HepG2 (cell line): ENCODE measurements around the gene ZBTB2. TPM values are rescaled to one million over a fixed set of nuclear protein-coding genes. Genes with fewer than 3 reads are reported as not detected.
A peak's percentile ranks its signal among the peaks of the same experiment; 100 is the strongest.

Experiments used
- E2F5 ChIP-seq: sonication (generic); formaldehyde crosslinking; conservative IDR thresholded peaks from 2 replicates; pipeline ENCODE4 v1.4.0; 2020; ENCODE audit warnings: missing genetic modification reagents
- EZH2 ChIP-seq: conservative IDR thresholded peaks from 2 replicates; pipeline ENCODE4 v1.6.1; 2012; ENCODE audit warnings: mild to moderate bottlenecking, low read depth, low read length, moderate library complexity
- GTF3A ChIP-seq: sonication (generic); formaldehyde crosslinking; conservative IDR thresholded peaks from 2 replicates; pipeline ENCODE4 v1.4.0; 2020; ENCODE audit warnings: mild to moderate bottlenecking, missing genetic modification reagents
- JDP2 ChIP-seq: sonication (generic); formaldehyde crosslinking; IDR thresholded peaks from 2 replicates; pipeline ENCODE4 v1.8.1; 2022; ENCODE audit warnings: missing genetic modification reagents, borderline replicate concordance
- KMT2B ChIP-seq: IDR thresholded peaks from 2 replicates; pipeline ENCODE4 v1.6.1; 2016; ENCODE audit warnings: missing genetic modification reagents, missing compliant biosample characterization
- MXD1 ChIP-seq: sonication (generic); formaldehyde crosslinking; IDR thresholded peaks from 2 replicates; pipeline ENCODE4 v1.4.0; 2020; ENCODE audit warnings: mild to moderate bottlenecking, missing genetic modification reagents
- PHF20 ChIP-seq: sonication (generic); formaldehyde crosslinking; IDR thresholded peaks from 2 replicates; pipeline ENCODE4 v1.5.0; 2020; ENCODE audit warnings: mild to moderate bottlenecking, missing genetic modification reagents
- PITX1 ChIP-seq: sonication (generic); formaldehyde crosslinking; IDR thresholded peaks from 2 replicates; pipeline ENCODE4 v1.5.1; 2020; ENCODE audit warnings: mild to moderate bottlenecking, missing genetic modification reagents
- POLR2A ChIP-seq, 2 experiments: IDR thresholded peaks; 2 replicates each; pipeline ENCODE4 v1.6.1; 2011; ENCODE audit warnings: low read depth in 2 of 2, low read length in 2 of 2, mild to moderate bottlenecking in 1 of 2, moderate library complexity in 1 of 2; ENCODE audit not compliant: insufficient read depth in 1 of 2
- SIX4 ChIP-seq: sonication (generic); formaldehyde crosslinking; IDR thresholded peaks from 2 replicates; pipeline ENCODE4 v1.4.0; 2020; ENCODE audit warnings: missing genetic modification reagents
- SMARCC2 ChIP-seq: fragments of 450-650 bp; IDR thresholded peaks from 2 replicates; pipeline ENCODE4 v1.6.1; 2017; ENCODE audit warnings: antibody characterized with exemption, mild to moderate bottlenecking
- STAT5B ChIP-seq: sonication (generic); formaldehyde crosslinking; IDR thresholded peaks from 2 replicates; pipeline ENCODE4 v1.4.0; 2020; ENCODE audit warnings: missing genetic modification reagents
- ZFP62 ChIP-seq: sonication (generic); formaldehyde crosslinking; IDR thresholded peaks from 2 replicates; pipeline ENCODE4 v1.4.0; 2020; ENCODE audit warnings: missing genetic modification reagents
- ZNF256 ChIP-seq: sonication (generic); formaldehyde crosslinking; conservative IDR thresholded peaks from 2 replicates; pipeline ENCODE4 v1.4.0; 2020; ENCODE audit warnings: missing genetic modification reagents
- ZNF468 ChIP-seq: sonication (generic); formaldehyde crosslinking; IDR thresholded peaks from 2 replicates; pipeline ENCODE4 v1.8.0; 2022; ENCODE audit warnings: mild to moderate bottlenecking, moderate library complexity, missing genetic modification reagents
- ZNF484 ChIP-seq: sonication (generic); formaldehyde crosslinking; IDR thresholded peaks from 2 replicates; pipeline ENCODE4 v1.5.1; 2020; ENCODE audit warnings: mild to moderate bottlenecking, low read depth, missing genetic modification reagents, borderline replicate concordance
- ZNF569 ChIP-seq: sonication (generic); formaldehyde crosslinking; IDR thresholded peaks from 2 replicates; pipeline ENCODE4 v1.5.0; 2020; ENCODE audit warnings: mild to moderate bottlenecking, missing genetic modification reagents, moderate library complexity, borderline replicate concordance
- ZNF720 ChIP-seq: sonication (generic); formaldehyde crosslinking; IDR thresholded peaks from 2 replicates; pipeline ENCODE4 v1.4.0; 2020; ENCODE audit warnings: missing genetic modification reagents
- ZSCAN12 ChIP-seq: sonication (generic); formaldehyde crosslinking; IDR thresholded peaks from 2 replicates; pipeline ENCODE4 v1.9.0; 2021; ENCODE audit warnings: mild to moderate bottlenecking, missing genetic modification reagents
- polyA plus RNA-seq, 8 experiments: library from polyadenylated mRNA; depleted of rRNA in 3 of 8; stranded (reverse) in 7 of 8; unstranded in 1 of 8; fragments of >200 nt; fragmentation: Illumina TruSeq in 4 of 8; extraction: Trizol in 4 of 8; gene quantifications; 2 replicates each; pipeline versions ENCODE4 v1.2.1 to v1.2.3, GENCODE V29; 2011 to 2016; ENCODE audit warnings: low read depth in 4 of 8, missing spikeins in 1 of 8, mixed read lengths in 1 of 8; ENCODE audit not compliant: insufficient read depth in 1 of 8
- total RNA-seq, 5 experiments: library from RNA; depleted of rRNA; stranded (reverse); fragments of >200 nt; fragmentation: Illumina TruSeq; extraction: Trizol; gene quantifications; 2 replicates each; pipeline ENCODE4 v1.2.3, GENCODE V29; 2016; ENCODE audit warnings: low read depth in 1 of 5
- TF ChIP-seq, protein P1 (sequence below), 2 experiments: IDR thresholded peaks; 2 replicates each; pipeline ENCODE4 v1.6.1; 2011 to 2012; ENCODE audit warnings: low read length in 2 of 2, borderline replicate concordance in 1 of 2, low read depth in 1 of 2, mild to moderate bottlenecking in 1 of 2, moderate library complexity in 1 of 2
- TF ChIP-seq, protein P2 (sequence below): sonication (generic); formaldehyde crosslinking; IDR thresholded peaks from 2 replicates; pipeline ENCODE4 v1.5.0; 2020; ENCODE audit warnings: mild to moderate bottlenecking, missing genetic modification reagents, borderline replicate concordance

ZBTB2 gene
- total and polyA plus RNA-seq, 2 of the 13 experiments (the other 11 are each of a cell fraction or from before 2014, with no cell fraction given), result 15.4 to 22.8 TPM

DNA sequence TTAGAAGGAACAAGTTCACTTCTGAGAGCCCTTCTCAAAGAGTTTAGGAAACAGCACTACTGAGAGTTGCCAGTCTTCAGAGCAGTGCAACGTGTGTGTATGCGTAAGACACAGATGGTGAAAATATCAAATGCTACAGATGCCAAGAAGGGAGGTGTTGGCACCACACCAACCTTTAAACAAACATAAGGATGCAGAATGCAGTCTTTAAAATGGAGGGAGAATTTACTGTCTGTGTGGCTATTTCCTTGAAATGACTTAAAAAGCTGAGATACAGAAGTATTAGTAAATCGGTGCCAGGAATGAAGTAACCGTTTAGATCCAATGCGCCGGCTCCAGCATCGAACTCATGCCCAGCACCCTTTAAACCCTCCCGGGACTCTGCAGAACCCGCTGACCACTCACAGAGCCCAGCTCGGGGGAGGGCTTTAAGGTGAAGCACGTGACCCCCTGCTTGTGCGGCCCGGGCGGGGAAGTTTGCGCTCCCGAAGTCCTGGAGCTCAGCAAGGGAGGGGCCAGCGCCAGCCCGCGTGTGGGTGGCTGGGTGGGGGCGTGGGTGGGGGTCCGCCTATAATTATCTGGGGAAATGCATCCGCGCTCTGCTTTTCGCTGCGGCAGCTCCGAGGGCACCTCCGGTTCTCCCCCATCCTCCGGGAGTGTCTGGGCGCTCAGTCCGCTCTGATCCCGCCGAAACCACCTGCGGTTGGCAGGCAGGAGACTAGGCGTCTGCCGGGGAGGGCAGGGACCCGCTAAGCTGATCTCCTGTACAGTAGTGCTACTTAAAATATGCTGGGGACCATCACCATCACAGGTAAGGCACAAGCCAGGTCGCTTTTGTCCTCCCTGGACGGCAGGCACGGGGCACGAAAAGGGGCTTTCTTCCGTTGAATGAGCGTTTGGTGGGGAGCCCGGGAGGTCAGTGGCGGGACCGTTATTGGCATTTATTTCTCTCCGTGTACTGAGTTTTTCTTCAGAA, 66.0 kb downstream of the ZBTB2 start (continued):
- TF ChIP-seq ZNF484, result no peak
- peak; percentile 46; the same call in 1 of the 2 replicates for TF ChIP-seq KMT2B
- no peak for TF ChIP-seq GTF3A
- TF ChIP-seq ZFP62 (CRISPR knock-in tag), result no peak
- TF ChIP-seq, protein P1, sequence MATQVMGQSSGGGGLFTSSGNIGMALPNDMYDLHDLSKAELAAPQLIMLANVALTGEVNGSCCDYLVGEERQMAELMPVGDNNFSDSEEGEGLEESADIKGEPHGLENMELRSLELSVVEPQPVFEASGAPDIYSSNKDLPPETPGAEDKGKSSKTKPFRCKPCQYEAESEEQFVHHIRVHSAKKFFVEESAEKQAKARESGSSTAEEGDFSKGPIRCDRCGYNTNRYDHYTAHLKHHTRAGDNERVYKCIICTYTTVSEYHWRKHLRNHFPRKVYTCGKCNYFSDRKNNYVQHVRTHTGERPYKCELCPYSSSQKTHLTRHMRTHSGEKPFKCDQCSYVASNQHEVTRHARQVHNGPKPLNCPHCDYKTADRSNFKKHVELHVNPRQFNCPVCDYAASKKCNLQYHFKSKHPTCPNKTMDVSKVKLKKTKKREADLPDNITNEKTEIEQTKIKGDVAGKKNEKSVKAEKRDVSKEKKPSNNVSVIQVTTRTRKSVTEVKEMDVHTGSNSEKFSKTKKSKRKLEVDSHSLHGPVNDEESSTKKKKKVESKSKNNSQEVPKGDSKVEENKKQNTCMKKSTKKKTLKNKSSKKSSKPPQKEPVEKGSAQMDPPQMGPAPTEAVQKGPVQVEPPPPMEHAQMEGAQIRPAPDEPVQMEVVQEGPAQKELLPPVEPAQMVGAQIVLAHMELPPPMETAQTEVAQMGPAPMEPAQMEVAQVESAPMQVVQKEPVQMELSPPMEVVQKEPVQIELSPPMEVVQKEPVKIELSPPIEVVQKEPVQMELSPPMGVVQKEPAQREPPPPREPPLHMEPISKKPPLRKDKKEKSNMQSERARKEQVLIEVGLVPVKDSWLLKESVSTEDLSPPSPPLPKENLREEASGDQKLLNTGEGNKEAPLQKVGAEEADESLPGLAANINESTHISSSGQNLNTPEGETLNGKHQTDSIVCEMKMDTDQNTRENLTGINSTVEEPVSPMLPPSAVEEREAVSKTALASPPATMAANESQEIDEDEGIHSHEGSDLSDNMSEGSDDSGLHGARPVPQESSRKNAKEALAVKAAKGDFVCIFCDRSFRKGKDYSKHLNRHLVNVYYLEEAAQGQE (IDR thresholded peaks at IDR 0.05; ENCODE audit: borderline replicate concordance in 1 of 2, low read depth in 1 of 2, low read length in 2 of 2), result no peak
- TF ChIP-seq E2F5, result no peak
- TF ChIP-seq ZNF468 (CRISPR knock-in tag), result no peak
- TF ChIP-seq MXD1 (CRISPR knock-in tag), result peak; percentile 66; the same call in 1 of the 2 replicates
- no peak for TF ChIP-seq ZNF256 (CRISPR knock-in tag)
- TF ChIP-seq ZSCAN12 (CRISPR knock-in tag), result no peak
- TF ChIP-seq, protein P2, sequence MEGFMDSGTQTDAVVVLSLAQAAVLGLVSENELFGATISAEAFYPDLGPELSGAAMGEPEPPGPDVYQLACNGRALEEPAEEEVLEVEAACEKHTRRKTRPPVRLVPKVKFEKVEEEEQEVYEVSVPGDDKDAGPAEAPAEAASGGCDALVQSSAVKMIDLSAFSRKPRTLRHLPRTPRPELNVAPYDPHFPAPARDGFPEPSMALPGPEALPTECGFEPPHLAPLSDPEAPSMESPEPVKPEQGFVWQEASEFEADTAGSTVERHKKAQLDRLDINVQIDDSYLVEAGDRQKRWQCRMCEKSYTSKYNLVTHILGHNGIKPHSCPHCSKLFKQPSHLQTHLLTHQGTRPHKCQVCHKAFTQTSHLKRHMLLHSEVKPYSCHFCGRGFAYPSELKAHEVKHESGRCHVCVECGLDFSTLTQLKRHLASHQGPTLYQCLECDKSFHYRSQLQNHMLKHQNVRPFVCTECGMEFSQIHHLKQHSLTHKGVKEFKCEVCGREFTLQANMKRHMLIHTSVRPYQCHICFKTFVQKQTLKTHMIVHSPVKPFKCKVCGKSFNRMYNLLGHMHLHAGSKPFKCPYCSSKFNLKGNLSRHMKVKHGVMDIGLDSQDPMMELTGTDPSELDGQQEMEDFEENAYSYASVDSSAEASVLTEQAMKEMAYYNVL, result 0 out of 2 replicates have a peak, but pooled peaks have one; percentile 76
- TF ChIP-seq ZNF720 (CRISPR knock-in tag), result no peak
- TF ChIP-seq EZH2, result no peak
- no peak for TF ChIP-seq PHF20 (CRISPR knock-in tag)
- TF ChIP-seq STAT5B (CRISPR knock-in tag), result no peak
- TF ChIP-seq PITX1, result 0 out of 2 replicates have a peak, but pooled peaks have one; percentile 13
- no peak for TF ChIP-seq SMARCC2
- no peak for TF ChIP-seq SIX4 (CRISPR knock-in tag)
- TF ChIP-seq ZNF569 (CRISPR knock-in tag), result no peak
- peak in 1 of 2 experiments; percentile 45; a peak in 2 of 4 replicates for TF ChIP-seq POLR2A (IDR thresholded peaks at IDR 0.05; ENCODE audit: insufficient read depth in 1 of 2, low read depth in 2 of 2, low read length in 2 of 2)
- TF ChIP-seq JDP2 (CRISPR knock-in tag), result no peak
